Calu3 (cell line): ENCODE data around the gene NFXL1. TPM values are rescaled to one million over a fixed set of nuclear protein-coding genes. Genes with fewer than 3 reads are reported as not detected.

Experiments used
- BruUV-seq: library from RNA; stranded (reverse); fragments of 400-500 nt; replicated peaks from 2 replicates; lab custom pipeline; 2021; lab: Mats Ljungman, UMichigan
- CTCF ChIA-PET: fragments of 300-600 bp; sonication (Branson Sonifier 250); formaldehyde crosslinking; loops from one replicate; lab custom pipeline; 2022; ENCODE audit warnings: antibody characterized with exemption; lab: Charles Lee
- DNase-seq: peaks from one replicate; pipeline ENCODE4 v3.0.0; 2022
- H3K27ac Mint-ChIP-seq: one replicate; pipeline ENCODE4 v1.8.0; 2022; ENCODE audit warnings: mixed read lengths; ENCODE audit not compliant: unreplicated experiment
- H3K27me3 Mint-ChIP-seq: one replicate; pipeline ENCODE4 v1.8.0; 2022; ENCODE audit warnings: mixed read lengths; ENCODE audit not compliant: unreplicated experiment
- H3K36me3 Mint-ChIP-seq: one replicate; pipeline ENCODE4 v1.8.0; 2022; ENCODE audit warnings: mild to moderate bottlenecking, moderate library complexity, mixed read lengths; ENCODE audit not compliant: insufficient read depth, unreplicated experiment
- H3K4me1 Mint-ChIP-seq: one replicate; pipeline ENCODE4 v1.8.0; 2022; ENCODE audit warnings: mild to moderate bottlenecking, low read depth, mixed read lengths; ENCODE audit not compliant: unreplicated experiment
- H3K4me3 Mint-ChIP-seq: one replicate; pipeline ENCODE4 v1.8.0; 2022; ENCODE audit warnings: mild to moderate bottlenecking, low read depth, moderate library complexity, mixed read lengths; ENCODE audit not compliant: unreplicated experiment
- H3K9me3 Mint-ChIP-seq: one replicate; pipeline ENCODE4 v1.8.0; 2022; ENCODE audit warnings: low read depth, mixed read lengths; ENCODE audit not compliant: unreplicated experiment
- intact Hi-C: fragments of 100-400 bp; cut with micrococcal nuclease; formaldehyde crosslinking; loops from one replicate; pipeline ENCODE4 v1.10.0; 2022; ENCODE audit not compliant: unreplicated experiment
- total RNA-seq: library from RNA; stranded (reverse); gene quantifications from 2 replicates; pipeline ENCODE4 v1.2.3, GENCODE V29; 2022
- TF ChIP-seq, protein P1 (sequence below): fragments of 200-600 bp; IDR thresholded peaks from one replicate; pipeline ENCODE4 v1.8.0; 2022; ENCODE audit warnings: antibody characterized with exemption; ENCODE audit not compliant: unreplicated experiment

The NFXL1 gene
- total RNA-seq, 1 experiment from 2014 or later: 16.1 TPM

DNA sequence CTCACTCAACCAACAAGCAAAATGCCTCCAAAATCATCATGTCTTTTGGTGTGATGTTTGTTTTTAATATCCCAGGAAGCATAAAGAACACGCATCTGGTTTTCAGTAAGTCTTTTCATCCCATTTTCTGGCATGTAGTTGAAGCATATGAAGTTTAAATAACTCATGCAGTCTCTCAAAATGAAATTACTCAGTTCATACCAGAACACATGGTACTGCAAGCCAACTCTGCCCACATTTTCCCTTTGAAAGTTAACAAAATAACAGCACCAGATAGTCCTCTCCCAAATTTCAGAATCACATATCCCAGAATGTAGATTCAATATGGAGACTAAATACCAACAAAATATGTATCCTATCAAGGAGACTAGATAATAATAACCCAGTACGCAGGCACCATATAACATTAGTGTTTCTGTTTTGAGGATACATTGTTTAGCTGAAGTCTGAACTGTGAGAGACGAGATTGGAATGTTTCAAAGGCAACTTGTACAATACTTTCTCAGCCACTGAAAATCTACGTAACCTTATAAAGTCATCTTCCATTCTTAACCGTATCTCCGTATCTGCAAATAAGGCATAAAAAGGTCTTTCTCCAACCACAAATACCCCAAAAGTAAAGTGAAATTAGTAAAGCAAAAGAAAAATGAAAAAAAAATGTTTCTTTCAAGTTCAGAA is 99.6 kb downstream of the NFXL1 start:
- Mint-ChIP-seq H3K27ac (no peak overlapping the region), H3K9me3 (no peaks in the 10 kb centered on the region), H3K4me1 (no peaks in the 10 kb centered on the region), H3K27me3 (peaks cover 27% of the 10 kb centered on the region), H3K36me3 (no peaks in the 10 kb centered on the region), H3K4me3 (no peak overlapping the region)
- BruUV-seq: no TSS peak
- TF ChIP-seq, protein P1, sequence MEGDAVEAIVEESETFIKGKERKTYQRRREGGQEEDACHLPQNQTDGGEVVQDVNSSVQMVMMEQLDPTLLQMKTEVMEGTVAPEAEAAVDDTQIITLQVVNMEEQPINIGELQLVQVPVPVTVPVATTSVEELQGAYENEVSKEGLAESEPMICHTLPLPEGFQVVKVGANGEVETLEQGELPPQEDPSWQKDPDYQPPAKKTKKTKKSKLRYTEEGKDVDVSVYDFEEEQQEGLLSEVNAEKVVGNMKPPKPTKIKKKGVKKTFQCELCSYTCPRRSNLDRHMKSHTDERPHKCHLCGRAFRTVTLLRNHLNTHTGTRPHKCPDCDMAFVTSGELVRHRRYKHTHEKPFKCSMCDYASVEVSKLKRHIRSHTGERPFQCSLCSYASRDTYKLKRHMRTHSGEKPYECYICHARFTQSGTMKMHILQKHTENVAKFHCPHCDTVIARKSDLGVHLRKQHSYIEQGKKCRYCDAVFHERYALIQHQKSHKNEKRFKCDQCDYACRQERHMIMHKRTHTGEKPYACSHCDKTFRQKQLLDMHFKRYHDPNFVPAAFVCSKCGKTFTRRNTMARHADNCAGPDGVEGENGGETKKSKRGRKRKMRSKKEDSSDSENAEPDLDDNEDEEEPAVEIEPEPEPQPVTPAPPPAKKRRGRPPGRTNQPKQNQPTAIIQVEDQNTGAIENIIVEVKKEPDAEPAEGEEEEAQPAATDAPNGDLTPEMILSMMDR: no peak
- DNase-seq: no peak
- CTCF ChIA-PET: no interaction called here
- intact Hi-C loops: no loop called here

DNA sequence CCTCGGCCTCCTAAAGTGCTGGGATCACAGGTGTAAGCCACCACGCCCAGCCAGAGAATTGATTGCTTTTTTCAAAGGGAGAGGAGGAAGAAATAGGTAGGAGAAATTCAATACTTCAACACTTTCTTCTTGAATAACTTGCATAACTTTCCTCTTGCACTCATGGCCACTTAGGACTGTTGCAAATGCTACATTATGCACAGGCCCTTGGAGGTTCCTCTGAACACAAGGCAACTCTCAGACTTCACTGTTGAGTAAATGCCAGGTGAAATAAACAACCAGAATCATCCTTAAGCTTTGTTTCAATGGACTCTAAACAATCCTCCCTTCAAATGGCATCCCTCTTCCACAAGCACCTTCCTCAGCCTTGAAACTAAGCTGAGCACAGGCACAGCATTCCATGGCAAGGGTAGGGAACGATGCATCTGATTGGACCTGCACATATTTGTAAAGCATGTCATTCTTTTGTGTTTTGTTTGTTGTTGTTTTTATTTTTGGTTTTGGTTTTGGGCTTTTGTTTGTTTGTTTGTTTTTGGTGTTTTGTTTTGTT is 104.7 kb downstream of the NFXL1 start:
- no peak overlapping the region for H3K27ac Mint-ChIP-seq
- no peaks in the 10 kb centered on the region for H3K4me1 Mint-ChIP-seq
- DNase-seq: no peak
- H3K9me3 Mint-ChIP-seq: no peaks in the 10 kb centered on the region
- intact Hi-C loops: no loop called here
- CTCF ChIA-PET: no interaction called here
- no peaks in the 10 kb centered on the region for H3K36me3 Mint-ChIP-seq
- TF ChIP-seq, protein P1: no peak
- H3K27me3 Mint-ChIP-seq: peaks cover 14% of the 10 kb centered on the region
- H3K4me3 Mint-ChIP-seq: no peak overlapping the region
- BruUV-seq: no TSS peak

DNA sequence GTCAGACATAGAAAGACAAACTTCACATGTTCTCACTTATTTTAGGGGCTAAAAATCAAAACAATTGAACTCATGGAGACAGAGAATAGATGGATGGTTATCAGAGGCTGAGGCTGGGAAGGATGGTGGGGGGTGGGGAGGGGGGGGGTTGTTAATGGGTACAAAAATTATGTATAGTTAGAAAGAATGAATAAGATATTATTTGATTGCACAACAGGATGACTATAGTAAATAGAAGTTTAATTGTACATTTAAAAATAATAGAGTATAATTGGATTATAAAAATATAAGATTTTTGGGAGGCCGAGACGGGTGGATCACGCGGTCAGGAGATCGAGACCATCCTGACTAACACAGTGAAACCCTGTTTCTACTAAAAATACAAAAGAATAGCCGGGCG is 109.8 kb downstream of the NFXL1 start:
- intact Hi-C loops: no loop called here

DNA sequence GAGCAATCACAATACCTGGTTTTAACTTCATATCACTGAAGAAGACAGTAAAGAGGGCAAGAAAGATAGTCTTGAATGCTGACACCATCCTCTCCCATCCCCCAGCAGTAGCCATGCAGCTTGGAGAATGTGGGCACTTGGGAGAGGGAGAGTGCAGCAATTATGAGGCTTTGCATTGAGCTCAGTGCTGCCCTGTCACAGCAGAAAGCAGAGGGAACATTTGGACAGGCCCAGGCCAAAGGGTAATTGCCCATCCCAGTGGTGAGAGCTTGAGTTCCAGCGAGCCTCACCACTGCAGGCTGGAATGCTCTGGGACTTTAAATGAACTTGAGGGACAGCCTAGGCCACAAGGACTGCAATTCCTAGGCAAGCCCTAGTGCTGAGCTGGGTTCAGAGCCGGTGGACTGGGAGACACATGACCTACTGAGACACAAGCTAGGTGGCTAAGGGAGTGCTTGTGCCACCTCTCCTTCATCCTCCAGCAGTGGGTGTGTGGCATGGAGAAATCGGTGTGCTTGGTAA is 112.8 kb downstream of the NFXL1 start:
- Mint-ChIP-seq H3K27me3 (no peaks in the 10 kb centered on the region), H3K36me3 (no peaks in the 10 kb centered on the region), H3K27ac (no peak overlapping the region), H3K9me3 (no peaks in the 10 kb centered on the region), H3K4me1 (no peaks in the 10 kb centered on the region), H3K4me3 (no peak overlapping the region)
- DNase-seq: no peak
- no TSS peak for BruUV-seq
- intact Hi-C loops: no loop called here
- CTCF ChIA-PET: no interaction called here
- TF ChIP-seq, protein P1: no peak

More for the DNA sequence above, 109.8 kb downstream of the NFXL1 start:
- TF ChIP-seq, protein P1: no peak
- no peak overlapping the region for H3K4me3 Mint-ChIP-seq
- no peaks in the 10 kb centered on the region for H3K9me3 Mint-ChIP-seq
- no peak overlapping the region for H3K27ac Mint-ChIP-seq
- no peaks in the 10 kb centered on the region for H3K27me3 Mint-ChIP-seq
- DNase-seq: no peak
- H3K4me1 Mint-ChIP-seq: no peaks in the 10 kb centered on the region
- CTCF ChIA-PET: no interaction called here
- BruUV-seq: no TSS peak
- H3K36me3 Mint-ChIP-seq: no peaks in the 10 kb centered on the region
